RWPE2 (cell line): ENCODE results near the gene AKIRIN2.
"Not testable (repeated sequence)": the region's sequence is repeated elsewhere in the genome, so short reads cannot be mapped to it uniquely, and the experiment has no call there.

Experiments
- ATAC-seq: fragments of 200-7000 bp; cut with Tn5 transposase; 3 replicates; pipeline ENCODE4 v1.9.1; 2021; ENCODE audit warnings: low read depth
- DNase-seq: peaks from one replicate; pipeline ENCODE4 v3.0.0-alpha.2; 2020; ENCODE audit warnings: low spot score
- H3K27ac ChIP-seq: fragments of 450-650 bp; 2 replicates; pipeline ENCODE4 v1.5.1; 2017; ENCODE audit warnings: mild to moderate bottlenecking; ENCODE audit not compliant: poor library complexity, severe bottlenecking
- H3K27me3 ChIP-seq: fragments of 250-450 bp; sonication (Bioruptor Pico); 2 replicates; pipeline ENCODE4 v1.5.1; 2021; ENCODE audit warnings: mild to moderate bottlenecking, moderate library complexity; ENCODE audit not compliant: insufficient read depth, poor library complexity, severe bottlenecking
- H3K36me3 ChIP-seq: fragments of 250-450 bp; sonication (Bioruptor Pico); 2 replicates; pipeline ENCODE4 v1.5.1; 2020; ENCODE audit warnings: low read depth, mild to moderate bottlenecking, moderate library complexity
- H3K4me1 ChIP-seq: fragments of 250-450 bp; sonication (Bioruptor Pico); 2 replicates; pipeline ENCODE4 v1.5.1; 2021; ENCODE audit warnings: mild to moderate bottlenecking, moderate library complexity; ENCODE audit not compliant: insufficient read depth, poor library complexity, severe bottlenecking
- H3K4me3 ChIP-seq: fragments of 250-450 bp; sonication (Bioruptor Pico); 2 replicates; pipeline ENCODE4 v1.5.1; 2021; ENCODE audit warnings: mild to moderate bottlenecking, moderate library complexity; ENCODE audit not compliant: severe bottlenecking
- H3K9me3 ChIP-seq: fragments of 250-450 bp; sonication (Bioruptor Pico); 2 replicates; pipeline ENCODE4 v1.5.1; 2021; ENCODE audit warnings: mild to moderate bottlenecking, moderate library complexity; ENCODE audit not compliant: severe bottlenecking
- TF ChIP-seq, protein P1 (sequence below): fragments of 450-650 bp; IDR thresholded peaks from one replicate; pipeline ENCODE4 v1.5.1; 2017; ENCODE audit warnings: mild to moderate bottlenecking, moderate library complexity; ENCODE audit not compliant: poor library complexity, severe bottlenecking

AKIRIN2 gene

DNA sequence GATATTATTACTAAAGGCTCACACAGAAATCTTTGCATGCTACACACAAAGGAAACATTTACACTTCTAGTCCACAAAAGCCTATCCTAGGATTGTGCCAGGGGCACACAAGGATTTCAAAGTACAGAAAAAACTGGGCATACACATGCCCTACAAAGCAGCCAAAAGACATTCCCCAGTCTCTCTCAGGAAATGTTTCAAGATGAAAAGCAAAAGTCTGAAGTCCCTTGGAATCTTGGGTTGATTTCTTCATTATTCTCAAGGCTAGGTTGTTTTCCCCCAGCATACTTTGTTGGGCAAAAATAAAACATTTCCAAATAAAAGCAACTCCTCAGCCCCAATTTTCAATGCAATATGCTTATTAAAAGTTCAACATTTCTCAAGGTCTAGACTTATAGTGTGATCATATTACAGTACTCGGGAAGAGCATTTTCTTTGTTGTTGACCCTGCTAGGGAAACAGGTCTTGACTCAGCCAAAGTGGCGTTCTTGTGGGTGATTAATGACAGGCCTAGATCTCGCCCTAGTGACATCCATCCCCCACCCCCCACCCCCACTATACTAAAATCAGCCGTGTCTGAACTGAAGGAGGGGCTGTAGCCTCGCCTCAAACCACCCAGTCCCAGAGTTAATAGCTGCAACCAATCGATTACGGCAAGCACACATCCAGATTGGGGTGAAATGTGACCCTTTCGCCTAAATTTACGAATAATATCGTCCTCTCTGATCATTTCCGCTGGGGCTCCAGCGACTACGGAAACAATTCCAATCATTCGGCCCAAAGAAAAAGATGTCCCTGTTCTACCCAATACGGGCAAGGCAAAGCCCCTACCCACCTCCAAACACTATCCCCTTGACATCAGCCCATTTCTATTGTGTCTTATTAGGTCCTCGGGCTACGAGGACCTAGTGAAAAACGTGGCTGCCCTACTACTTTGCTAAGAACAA, 1.4 kb downstream of the AKIRIN2 start:
- Histone ChIP-seq H3K36me3 (peaks cover 30% of the 10 kb centered on the region), H3K4me3 (peak overlapping the region; percentile 85), H3K27ac (peak overlapping the region; percentile 92), H3K27me3 (no peaks in the 10 kb centered on the region), H3K9me3 (no peaks in the 10 kb centered on the region), H3K4me1 (peaks cover 16% of the 10 kb centered on the region)
- DNase-seq = no peak
- peak; percentile 48 for ATAC-seq
- TF ChIP-seq, protein P1, sequence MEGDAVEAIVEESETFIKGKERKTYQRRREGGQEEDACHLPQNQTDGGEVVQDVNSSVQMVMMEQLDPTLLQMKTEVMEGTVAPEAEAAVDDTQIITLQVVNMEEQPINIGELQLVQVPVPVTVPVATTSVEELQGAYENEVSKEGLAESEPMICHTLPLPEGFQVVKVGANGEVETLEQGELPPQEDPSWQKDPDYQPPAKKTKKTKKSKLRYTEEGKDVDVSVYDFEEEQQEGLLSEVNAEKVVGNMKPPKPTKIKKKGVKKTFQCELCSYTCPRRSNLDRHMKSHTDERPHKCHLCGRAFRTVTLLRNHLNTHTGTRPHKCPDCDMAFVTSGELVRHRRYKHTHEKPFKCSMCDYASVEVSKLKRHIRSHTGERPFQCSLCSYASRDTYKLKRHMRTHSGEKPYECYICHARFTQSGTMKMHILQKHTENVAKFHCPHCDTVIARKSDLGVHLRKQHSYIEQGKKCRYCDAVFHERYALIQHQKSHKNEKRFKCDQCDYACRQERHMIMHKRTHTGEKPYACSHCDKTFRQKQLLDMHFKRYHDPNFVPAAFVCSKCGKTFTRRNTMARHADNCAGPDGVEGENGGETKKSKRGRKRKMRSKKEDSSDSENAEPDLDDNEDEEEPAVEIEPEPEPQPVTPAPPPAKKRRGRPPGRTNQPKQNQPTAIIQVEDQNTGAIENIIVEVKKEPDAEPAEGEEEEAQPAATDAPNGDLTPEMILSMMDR = peak; percentile 5

DNA sequence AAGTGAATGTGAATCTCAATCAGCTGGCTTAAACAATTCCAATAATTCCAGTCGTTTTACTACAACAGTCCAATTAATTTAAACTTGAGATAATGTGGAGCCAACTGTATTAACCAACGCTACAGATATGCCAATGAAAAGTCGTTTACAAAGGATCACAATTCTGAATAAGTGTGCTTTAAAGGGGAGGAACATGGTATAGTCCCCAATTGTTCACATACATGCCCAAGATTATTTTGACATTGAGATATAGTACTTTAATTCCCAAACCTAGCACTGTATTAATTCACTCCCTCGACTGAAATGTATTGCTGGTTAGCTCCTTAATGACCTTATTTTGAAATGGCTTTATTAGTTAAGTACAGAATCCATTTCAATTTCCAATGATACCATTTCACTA, 2.5 kb downstream of the AKIRIN2 start:
- Histone ChIP-seq H3K27ac (peak overlapping the region; percentile 92), H3K27me3 (no peaks in the 10 kb centered on the region), H3K9me3 (no peaks in the 10 kb centered on the region), H3K4me3 (peak overlapping the region; percentile 85), H3K4me1 (peaks cover 21% of the 10 kb centered on the region), H3K36me3 (peaks cover 38% of the 10 kb centered on the region)
- no peak for ATAC-seq
- TF ChIP-seq, protein P1 = no peak
- DNase-seq = no peak

DNA sequence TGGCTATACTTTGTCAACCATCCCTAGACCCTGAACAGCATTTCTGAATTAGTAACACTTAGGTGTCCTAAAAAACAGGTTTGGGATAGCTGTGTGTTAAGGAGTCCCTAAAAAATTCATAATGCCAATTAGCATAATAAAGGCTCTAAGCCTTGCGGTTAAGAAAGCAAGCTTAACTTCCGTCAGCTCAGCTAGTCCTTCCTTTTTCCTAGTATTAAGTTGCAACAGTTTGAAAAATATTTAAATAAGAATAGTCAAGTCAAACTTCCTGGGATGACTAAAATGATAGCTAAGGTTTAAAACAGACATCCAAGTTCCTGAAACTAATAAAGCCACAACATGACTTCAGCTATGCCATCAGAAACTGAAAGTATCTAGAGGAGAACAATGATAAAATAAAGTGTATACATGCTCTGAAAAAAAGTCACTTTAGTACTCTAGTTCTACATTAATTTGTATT, 3.5 kb downstream of the AKIRIN2 start:
- TF ChIP-seq, protein P1 = no peak
- Histone ChIP-seq H3K27me3 (no peaks in the 10 kb centered on the region), H3K27ac (peak overlapping the region; percentile 92), H3K36me3 (peaks cover 47% of the 10 kb centered on the region), H3K9me3 (no peaks in the 10 kb centered on the region), H3K4me1 (peaks cover 31% of the 10 kb centered on the region), H3K4me3 (peak overlapping the region; percentile 85)
- no peak for DNase-seq
- no peak for ATAC-seq

DNA sequence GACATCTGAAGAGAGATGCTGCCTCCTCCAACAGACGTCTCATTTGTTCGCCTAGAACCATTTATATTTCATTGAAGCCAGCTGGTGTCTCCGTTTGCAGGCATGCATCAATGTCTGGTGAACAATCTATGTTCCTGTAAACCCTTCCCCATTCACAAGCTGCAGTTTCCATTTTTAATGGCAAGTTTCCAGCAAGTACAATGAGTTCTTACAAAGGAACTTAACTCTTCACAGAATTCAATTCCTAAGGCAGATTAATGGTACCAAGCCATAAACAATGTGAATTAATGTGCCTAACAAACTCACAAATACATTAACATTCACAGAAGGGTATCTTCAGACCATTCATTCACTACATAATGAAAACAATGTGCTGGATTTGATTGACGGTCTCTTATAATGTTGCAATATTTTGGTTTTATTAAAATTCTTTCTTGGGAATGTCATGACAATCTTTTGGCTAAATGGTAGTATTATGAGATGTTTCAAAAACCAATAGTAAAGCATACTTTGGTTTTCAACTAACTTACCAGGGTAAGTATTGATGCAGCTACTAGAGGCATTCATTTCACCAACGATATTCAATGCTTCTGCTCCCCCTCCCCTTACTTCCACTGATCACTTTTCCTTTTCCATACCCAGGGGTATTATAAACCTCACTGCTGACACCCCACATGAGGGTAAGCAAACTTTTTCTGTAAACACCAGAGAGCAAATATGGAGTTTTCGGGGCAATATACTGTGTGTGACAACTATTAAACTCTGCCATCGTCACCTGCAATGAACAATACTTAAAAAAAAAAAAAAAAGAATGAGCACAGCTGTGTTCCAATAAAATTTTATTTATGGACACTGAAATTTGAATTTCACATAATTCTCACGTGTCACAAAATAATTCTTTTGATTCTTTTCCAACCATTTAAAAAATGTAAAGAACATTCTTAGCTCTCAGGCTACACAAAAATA, 4.2 kb downstream of the AKIRIN2 start:
- Histone ChIP-seq H3K9me3 (no peaks in the 10 kb centered on the region), H3K4me1 (peaks cover 31% of the 10 kb centered on the region), H3K4me3 (peak overlapping the region; percentile 85), H3K27me3 (no peaks in the 10 kb centered on the region), H3K36me3 (peaks cover 47% of the 10 kb centered on the region), H3K27ac (peak overlapping the region; percentile 92)
- TF ChIP-seq, protein P1 = no peak
- DNase-seq (no peak), ATAC-seq (no peak)

DNA sequence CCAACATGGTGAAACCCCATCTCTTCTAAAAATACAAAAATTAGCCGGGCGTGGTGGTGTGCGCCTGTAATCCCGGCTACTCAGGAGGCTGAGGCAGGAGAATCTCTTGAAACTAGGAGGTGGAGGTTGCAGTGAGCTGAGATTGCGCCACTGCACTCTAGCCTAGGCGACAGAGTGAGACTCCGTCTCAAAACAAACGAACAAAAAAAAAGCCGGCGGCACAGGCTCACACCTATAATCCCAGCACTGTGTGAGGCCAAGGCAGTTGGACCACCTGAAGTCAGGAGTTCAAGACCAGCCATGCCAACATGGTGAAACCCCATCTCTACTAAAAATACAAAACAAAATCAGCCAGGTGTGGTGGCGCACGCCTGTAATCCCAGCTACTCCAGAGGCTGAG, 5.2 kb downstream of the AKIRIN2 start:
- ATAC-seq, H3K27me3 ChIP-seq, H3K4me3 ChIP-seq, DNase-seq, H3K27ac ChIP-seq, H3K9me3 ChIP-seq: not testable (repeated sequence)
- peaks cover 31% of the 10 kb centered on the region for H3K4me1 ChIP-seq
- peaks cover 48% of the 10 kb centered on the region for H3K36me3 ChIP-seq
